Femur (tissue), 1 donor: ENCODE data around the gene AMOTL2.

Experiments used
- DNase-seq: peaks from one replicate; pipeline ENCODE4 v3.0.0-alpha.2; 2017

AMOTL2 gene

DNA sequence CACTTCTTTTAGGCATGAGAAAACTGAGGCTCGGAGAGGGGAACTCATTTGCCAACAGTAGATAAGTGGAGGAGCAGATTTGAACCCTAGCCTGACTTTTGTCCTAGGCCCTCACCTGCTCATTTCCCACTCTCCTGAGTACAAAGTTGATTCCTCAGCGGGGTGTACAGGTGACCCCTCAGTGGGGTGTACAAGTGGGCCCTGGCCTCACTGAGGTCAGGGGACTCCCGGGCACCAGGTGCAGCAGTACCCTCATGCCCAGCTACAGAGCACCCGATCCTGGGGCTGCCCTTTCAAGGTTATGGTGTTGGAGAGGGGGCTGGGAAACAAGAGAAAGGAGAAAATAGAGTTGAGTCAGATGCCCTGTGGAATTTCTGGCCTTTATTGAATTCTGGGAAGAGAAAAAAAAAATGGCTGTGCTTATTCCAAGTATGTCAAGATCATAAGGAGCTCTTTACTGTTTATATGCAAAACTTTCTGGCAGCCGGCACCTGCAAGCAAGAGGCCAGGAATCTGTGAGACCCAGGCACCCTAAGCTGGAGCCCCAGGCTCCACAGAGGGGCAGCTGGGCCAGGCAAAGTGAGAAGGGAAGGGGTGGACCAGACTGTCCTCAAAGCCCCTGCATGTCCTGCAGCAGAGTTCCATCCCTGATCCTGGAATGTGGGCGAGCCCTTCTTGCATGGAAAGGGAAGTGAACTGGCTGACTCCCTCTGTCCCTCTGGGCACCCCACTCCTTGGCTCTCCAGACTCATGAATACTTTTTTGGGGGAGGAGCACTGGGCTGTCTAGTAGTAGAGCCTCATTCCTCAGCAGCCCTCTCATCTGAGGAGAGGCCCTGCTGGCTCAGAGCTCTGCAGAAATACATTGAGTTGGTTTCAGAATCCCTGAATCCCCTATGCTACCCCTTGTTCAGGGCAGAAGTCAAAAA lies 43.1 kb downstream of the AMOTL2 start:
- peak; percentile 89 for DNase-seq

- no peak for DNase-seq
These were observed 45.4 kb downstream of the AMOTL2 start for GRCh38 chr3:134328846-134329245.

GRCh38 chr3:134328147-134328591 lies 46.1 kb downstream of the AMOTL2 start:
- no peak for DNase-seq

DNA sequence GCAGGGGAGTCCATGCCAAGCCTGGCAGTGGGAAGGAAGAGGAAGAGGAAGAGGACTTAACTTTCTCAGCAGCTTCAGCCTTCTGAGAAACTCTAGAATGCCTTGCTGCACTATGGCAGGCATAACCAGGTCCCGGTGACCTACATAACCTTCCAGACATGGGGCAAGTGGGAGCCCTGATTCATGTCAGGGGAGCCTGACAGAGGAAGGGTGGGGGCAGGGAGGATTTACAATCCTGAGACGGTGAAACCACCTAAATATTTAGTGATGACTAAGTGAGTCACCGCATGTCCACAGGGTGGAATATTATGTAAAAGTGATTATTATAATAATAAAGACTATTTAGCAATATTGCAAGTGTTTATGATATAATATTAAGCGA lies 46.7 kb downstream of the AMOTL2 start:
- DNase-seq = no peak

DNA sequence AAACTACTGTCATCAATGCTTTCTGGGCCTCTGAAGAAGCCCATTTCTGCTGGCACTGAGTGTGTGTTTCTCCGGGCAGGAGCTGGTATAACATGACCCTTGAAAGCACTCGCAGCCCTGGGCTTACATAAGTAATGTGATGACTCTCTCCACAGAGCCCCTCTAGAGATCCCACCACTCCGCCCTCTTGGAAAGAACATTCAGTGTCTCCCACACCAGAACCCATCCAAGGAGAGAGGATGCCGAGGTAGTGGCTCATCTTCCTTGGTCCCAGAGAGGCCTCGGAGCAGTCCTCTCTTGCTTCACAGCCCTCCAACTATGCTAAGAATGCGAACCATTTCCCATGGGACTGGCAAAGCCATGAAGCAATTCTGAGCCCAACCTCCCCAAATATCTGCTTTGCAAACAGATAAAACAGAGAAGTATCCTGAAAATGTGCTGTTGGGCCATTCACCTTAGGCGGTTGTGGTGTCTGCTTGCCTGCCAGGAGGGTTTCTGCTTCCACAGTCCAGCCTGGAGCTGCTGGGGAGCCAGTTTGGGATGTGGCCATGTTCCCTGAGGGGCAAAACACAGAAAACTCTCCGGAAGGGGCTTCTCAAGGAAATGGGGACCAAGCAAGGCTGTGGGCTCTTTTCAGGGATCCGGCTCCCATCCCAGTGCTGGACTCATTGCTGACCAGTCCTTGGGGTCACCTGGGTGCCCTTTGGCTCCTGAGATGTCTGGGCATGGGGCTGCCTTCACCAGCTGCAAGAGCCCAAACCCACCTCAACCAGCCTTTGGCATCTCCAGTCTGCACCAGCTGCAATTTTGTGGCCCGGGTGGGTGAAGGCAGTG lies 47.3 kb downstream of the AMOTL2 start:
- peak; percentile 62 for DNase-seq

DNA sequence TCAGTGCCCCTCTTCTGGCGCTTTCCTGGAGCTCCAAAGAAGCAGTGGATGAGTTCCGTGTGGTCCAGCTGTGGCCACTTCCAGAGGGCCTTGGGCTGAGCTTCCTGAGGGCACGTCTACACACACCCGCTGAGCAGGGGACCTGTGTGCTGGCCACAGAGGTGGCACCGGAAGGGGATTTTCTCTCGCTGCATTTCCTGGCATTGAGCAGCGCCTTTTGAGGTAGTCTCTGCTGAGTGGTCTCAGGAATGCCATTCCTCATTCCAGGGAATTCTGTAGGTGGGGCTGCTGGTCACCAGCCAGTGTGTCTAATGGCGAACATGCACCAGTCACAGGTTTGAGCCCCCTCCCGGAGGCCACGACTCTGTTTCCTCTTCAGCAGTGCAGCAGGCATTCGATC lies 48.1 kb downstream of the AMOTL2 start:
- no peak for DNase-seq

DNA sequence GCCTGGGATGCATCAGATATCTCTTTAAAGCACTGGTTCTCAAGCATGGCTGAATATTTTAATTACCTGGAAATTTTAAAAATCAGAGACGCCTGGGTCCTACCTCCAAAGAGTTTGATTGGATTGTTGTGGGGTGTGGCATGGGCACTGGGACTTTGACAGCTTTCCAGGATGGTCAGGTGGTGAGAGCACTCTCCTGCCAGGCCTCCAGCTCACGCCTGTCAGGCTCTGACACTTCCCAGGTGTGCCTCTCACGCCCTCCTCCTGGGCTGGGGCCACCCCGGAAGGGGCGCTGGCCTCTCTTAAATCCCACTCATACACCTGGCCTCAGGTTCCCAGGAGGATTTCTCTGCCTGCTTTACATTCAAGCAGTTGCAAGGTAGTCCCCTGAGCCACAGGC lies 48.5 kb downstream of the AMOTL2 start:
- DNase-seq = no peak

GRCh38 chr3:134325061-134325705 lies 49.1 kb downstream of the AMOTL2 start:
- no peak for DNase-seq

DNA sequence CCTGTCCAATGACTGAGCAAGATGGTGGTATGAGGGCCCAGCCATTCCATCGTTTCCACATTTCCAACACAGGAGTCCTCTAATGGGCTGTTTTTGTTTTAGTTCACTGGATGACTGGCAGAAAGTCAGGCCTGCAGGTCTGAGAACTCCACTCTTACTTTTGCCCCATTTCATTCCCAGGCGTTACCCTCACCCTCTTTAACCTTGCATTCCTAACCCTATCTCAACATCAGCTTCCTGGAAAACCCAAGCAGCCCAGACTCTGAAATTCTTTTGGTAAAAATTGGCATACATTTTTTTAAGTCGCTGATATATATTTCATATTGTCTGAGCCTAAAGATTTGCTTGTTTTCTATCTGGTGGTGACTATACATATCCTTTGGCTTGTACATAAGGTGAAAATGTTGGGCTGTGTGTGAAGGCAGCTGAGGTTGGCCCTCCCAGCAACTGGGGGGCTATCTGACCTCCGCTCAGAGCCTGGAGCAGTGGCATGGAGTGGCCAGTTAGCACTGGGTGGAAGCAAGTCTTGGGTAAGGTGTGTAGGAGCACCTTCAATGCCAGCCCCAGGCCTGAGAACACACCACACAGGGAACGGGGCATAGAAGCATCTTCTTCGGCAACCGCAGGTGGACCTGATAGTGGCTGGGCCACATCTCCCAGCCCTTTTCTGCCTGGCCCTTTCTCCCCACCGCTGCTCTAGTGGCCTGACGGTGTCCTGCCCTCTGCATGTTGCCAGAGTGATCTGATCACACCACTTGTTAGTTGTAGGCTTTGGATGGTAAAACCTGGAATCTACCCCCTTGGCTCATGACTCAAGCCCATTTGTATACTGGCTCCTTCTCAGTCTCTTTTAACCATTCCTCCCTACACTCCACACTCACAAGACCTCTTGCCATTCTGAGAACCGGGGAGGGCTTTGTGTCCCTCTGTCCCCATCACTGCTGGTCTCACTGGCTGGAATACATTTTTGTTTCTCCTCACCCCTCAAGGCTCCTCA lies 50.0 kb downstream of the AMOTL2 start:
- no peak for DNase-seq

- DNase-seq = no peak
These were observed 52.0 kb downstream of the AMOTL2 start for GRCh38 chr3:134322286-134322685.

GRCh38 chr3:134320749-134321148 lies 53.5 kb downstream of the AMOTL2 start:
- no peak for DNase-seq

DNA sequence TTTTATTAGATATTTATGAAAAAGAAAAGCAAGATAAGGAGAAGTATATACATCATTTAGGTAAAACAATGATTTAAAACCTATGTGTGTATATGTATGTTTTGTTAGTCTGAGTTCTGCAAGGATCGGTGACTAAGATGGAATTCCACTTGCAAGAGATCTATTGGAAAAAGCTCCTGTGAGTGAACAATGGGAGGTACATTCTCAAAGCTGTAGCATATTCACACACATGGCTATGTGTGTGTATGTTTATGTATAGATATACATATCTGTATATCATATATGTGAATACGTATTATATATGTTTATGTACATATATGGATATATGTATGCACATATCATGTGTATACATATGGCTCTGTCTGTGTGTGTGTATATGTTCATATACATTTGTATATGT lies 54.3 kb downstream of the AMOTL2 start:
- no peak for DNase-seq

- DNase-seq = no peak
These were observed 56.1 kb downstream of the AMOTL2 start for GRCh38 chr3:134318166-134318565.

- DNase-seq = no peak
These were observed 56.9 kb downstream of the AMOTL2 start for GRCh38 chr3:134317106-134317947.

GRCh38 chr3:134315286-134316106 lies 58.8 kb downstream of the AMOTL2 start:
- DNase-seq = peak; percentile 82

- no peak for DNase-seq
These were observed 59.5 kb downstream of the AMOTL2 start for GRCh38 chr3:134314588-134315285.

- no peak for DNase-seq
These were observed 60.2 kb downstream of the AMOTL2 start for GRCh38 chr3:134313847-134314587.
